ENCODE measurements around the gene ATF1. TPM values are rescaled to one million over a fixed set of nuclear protein-coding genes. Genes with fewer than 3 reads are reported as not detected.
"Not testable (repeated sequence)": the region's sequence is repeated elsewhere in the genome, so short reads cannot be mapped to it uniquely, and the experiment has no call there.

ATF1 gene
- total RNA-seq, 1 donor from 2014 or later: 24.8 TPM

GRCh38 chr12:50859621-50860310, 95.9 kb downstream of the ATF1 start:
- Histone ChIP-seq H4K20me1 (ENCODE audit: low read depth) (no peaks in the 10 kb centered on the region), H3F3A (ENCODE audit: low read depth) (no peaks in the 10 kb centered on the region), H3K4me3 (no peak overlapping the region), H3K36me3 (no peaks in the 10 kb centered on the region), H2AFZ (replicated peaks) (no peak overlapping the region), H3K27ac (no peak overlapping the region), H3K4me2 (no peak overlapping the region), H3K4me1 (no peaks in the 10 kb centered on the region), H3K27me3 (no peaks in the 10 kb centered on the region), H3K9me3 (ENCODE audit: low read depth) (no peaks in the 10 kb centered on the region), H3K9ac (no peak overlapping the region), H3K79me2 (ENCODE audit: low read depth) (no peaks in the 10 kb centered on the region)
- Mint-ChIP-seq H3K4me3 (no peak overlapping the region), H3K27me3 (ENCODE audit: insufficient read depth, low read depth) (peaks cover 2% of the 10 kb centered on the region), H3K27ac (no peak overlapping the region), H3K36me3 (no peaks in the 10 kb centered on the region), H3K9me3 (peaks cover 3% of the 10 kb centered on the region), H3K4me1 (no peaks in the 10 kb centered on the region)
- no peak for DNase-seq (ENCODE audit: low spot score)
- TF ChIP-seq, protein P1, sequence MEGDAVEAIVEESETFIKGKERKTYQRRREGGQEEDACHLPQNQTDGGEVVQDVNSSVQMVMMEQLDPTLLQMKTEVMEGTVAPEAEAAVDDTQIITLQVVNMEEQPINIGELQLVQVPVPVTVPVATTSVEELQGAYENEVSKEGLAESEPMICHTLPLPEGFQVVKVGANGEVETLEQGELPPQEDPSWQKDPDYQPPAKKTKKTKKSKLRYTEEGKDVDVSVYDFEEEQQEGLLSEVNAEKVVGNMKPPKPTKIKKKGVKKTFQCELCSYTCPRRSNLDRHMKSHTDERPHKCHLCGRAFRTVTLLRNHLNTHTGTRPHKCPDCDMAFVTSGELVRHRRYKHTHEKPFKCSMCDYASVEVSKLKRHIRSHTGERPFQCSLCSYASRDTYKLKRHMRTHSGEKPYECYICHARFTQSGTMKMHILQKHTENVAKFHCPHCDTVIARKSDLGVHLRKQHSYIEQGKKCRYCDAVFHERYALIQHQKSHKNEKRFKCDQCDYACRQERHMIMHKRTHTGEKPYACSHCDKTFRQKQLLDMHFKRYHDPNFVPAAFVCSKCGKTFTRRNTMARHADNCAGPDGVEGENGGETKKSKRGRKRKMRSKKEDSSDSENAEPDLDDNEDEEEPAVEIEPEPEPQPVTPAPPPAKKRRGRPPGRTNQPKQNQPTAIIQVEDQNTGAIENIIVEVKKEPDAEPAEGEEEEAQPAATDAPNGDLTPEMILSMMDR (IDR thresholded peaks at IDR 0.05): no peak
- no peak for TF ChIP-seq EZH2phosphoT487 (IDR thresholded peaks at IDR 0.05)
- no peak for TF ChIP-seq EZH2 (IDR thresholded peaks at IDR 0.05)

DNA sequence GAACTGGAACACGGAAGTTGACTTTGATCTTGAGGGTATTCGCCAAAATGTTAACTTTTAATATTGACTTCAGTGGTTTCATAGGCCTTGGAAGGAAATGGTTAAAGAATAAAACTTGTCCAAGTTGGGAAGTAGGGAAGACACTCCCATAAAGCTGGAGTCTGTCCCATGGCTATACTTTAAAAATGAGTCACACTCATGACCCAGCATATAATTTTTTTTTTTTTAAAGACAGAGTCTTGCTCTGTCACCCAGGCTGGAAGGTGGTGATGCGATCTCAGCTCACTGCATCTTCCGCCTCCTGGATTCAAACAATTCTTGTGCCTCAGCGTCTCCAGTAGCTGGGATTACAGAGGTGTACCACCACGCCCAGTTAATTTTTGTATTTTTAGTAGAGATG, 98.4 kb downstream of the ATF1 start:
- Mint-ChIP-seq H3K9me3 (peaks cover 13% of the 10 kb centered on the region), H3K36me3 (no peaks in the 10 kb centered on the region), H3K4me3 (no peak overlapping the region), H3K4me1 (no peaks in the 10 kb centered on the region), H3K27ac (no peak overlapping the region), H3K27me3 (ENCODE audit: insufficient read depth, low read depth) (no peaks in the 10 kb centered on the region)
- Histone ChIP-seq H2AFZ (replicated peaks) (no peak overlapping the region), H3K36me3 (no peaks in the 10 kb centered on the region), H3F3A (ENCODE audit: low read depth) (no peaks in the 10 kb centered on the region), H3K4me2 (no peak overlapping the region), H3K9ac (no peak overlapping the region), H3K9me3 (ENCODE audit: low read depth) (peaks cover 6% of the 10 kb centered on the region), H3K4me1 (no peaks in the 10 kb centered on the region), H3K79me2 (ENCODE audit: low read depth) (no peaks in the 10 kb centered on the region), H3K27me3 (no peaks in the 10 kb centered on the region), H4K20me1 (ENCODE audit: low read depth) (no peaks in the 10 kb centered on the region), H3K27ac (no peak overlapping the region), H3K4me3 (no peak overlapping the region)
- no peak for TF ChIP-seq EZH2phosphoT487 (IDR thresholded peaks at IDR 0.05)
- TF ChIP-seq, protein P1 (IDR thresholded peaks at IDR 0.05): no peak
- TF ChIP-seq EZH2 (IDR thresholded peaks at IDR 0.05): no peak
- no peak for DNase-seq (ENCODE audit: low spot score)

DNA sequence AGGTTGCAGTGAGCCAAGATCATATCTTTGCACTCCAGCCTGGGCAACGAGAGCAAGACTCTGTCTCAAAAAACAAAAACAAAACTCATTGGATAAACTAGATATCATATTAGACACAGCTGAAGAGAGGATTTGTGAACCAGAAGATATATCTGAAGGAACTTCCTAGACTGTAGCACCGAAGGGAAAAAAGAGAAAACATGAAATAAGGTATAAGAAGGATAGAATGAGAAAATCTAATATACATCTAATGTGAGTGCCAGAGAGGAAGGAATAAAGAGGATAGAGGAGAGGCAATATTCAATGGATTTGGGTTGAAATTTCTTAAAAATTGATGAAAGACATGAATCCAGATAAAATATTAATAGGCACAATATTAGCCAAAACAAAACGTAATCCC, 101.4 kb downstream of the ATF1 start:
- H4K20me1 ChIP-seq (ENCODE audit: low read depth): no peaks in the 10 kb centered on the region
- Mint-ChIP-seq H3K4me3 (no peak overlapping the region), H3K4me1 (no peaks in the 10 kb centered on the region), H3K36me3 (no peaks in the 10 kb centered on the region), H3K27me3 (ENCODE audit: insufficient read depth, low read depth) (no peaks in the 10 kb centered on the region), H3K27ac (no peak overlapping the region), H3K9me3 (peaks cover 13% of the 10 kb centered on the region)
- peaks cover 6% of the 10 kb centered on the region for H3K9me3 ChIP-seq (ENCODE audit: low read depth)
- H3K4me2 ChIP-seq: no peak overlapping the region
- no peaks in the 10 kb centered on the region for H3F3A ChIP-seq (ENCODE audit: low read depth)
- no peak overlapping the region for H3K27ac ChIP-seq
- H3K9ac ChIP-seq: no peak overlapping the region
- no peak overlapping the region for H3K4me3 ChIP-seq
- TF ChIP-seq EZH2 (IDR thresholded peaks at IDR 0.05) (no peak), EZH2phosphoT487 (IDR thresholded peaks at IDR 0.05) (no peak)
- TF ChIP-seq, protein P1 (IDR thresholded peaks at IDR 0.05): no peak
- no peak for DNase-seq (ENCODE audit: low spot score)
- H3K27me3 ChIP-seq: no peaks in the 10 kb centered on the region
- H3K79me2 ChIP-seq (ENCODE audit: low read depth): no peaks in the 10 kb centered on the region
- no peak overlapping the region for H2AFZ ChIP-seq (replicated peaks)
- no peaks in the 10 kb centered on the region for H3K36me3 ChIP-seq
- no peaks in the 10 kb centered on the region for H3K4me1 ChIP-seq

- not testable (repeated sequence) for DNase-seq (ENCODE audit: low spot score); H3K4me3 Mint-ChIP-seq; H3K9me3 ChIP-seq (ENCODE audit: low read depth); H3K27ac Mint-ChIP-seq; H3K4me1 Mint-ChIP-seq; H3K27ac ChIP-seq; H3K36me3 ChIP-seq; H3F3A ChIP-seq (ENCODE audit: low read depth); H3K27me3 Mint-ChIP-seq (ENCODE audit: insufficient read depth, low read depth); H3K27me3 ChIP-seq; H3K9ac ChIP-seq; H3K4me3 ChIP-seq; H4K20me1 ChIP-seq (ENCODE audit: low read depth); H3K4me1 ChIP-seq; H3K4me2 ChIP-seq; H3K79me2 ChIP-seq (ENCODE audit: low read depth); H3K36me3 Mint-ChIP-seq; H2AFZ ChIP-seq (replicated peaks)
- H3K9me3 Mint-ChIP-seq: peaks cover 17% of the 10 kb centered on the region
Observed at GRCh38 chr12:50868881-50869280, 105.0 kb downstream of the ATF1 start.

Data from neural progenitor cell (in vitro differentiated cells).